KOPT-K1 (cell line): ENCODE results near the gene SUMF1.
"Not testable (repeated sequence)": the region's sequence is repeated elsewhere in the genome, so short reads cannot be mapped to it uniquely, and the experiment has no call there.

Experiments
- H3K27ac ChIP-seq: fragments of 200-600 bp; sonication (generic); 2 replicates; pipeline ENCODE4 v1.5.1; 2016; ENCODE audit warnings: antibody characterized with exemption, mild to moderate bottlenecking, low read depth, low read length; ENCODE audit not compliant: poor library complexity, severe bottlenecking
- H3K36me3 ChIP-seq: fragments of 200-600 bp; sonication (generic); 2 replicates; pipeline ENCODE4 v1.5.1; 2017; ENCODE audit warnings: antibody characterized with exemption, mild to moderate bottlenecking, low read length, moderate library complexity; ENCODE audit not compliant: insufficient read depth
- H3K9me3 ChIP-seq: fragments of 200-600 bp; sonication (generic); 2 replicates; pipeline ENCODE4 v1.5.1; 2017; ENCODE audit warnings: antibody characterized with exemption, low read length, mild to moderate bottlenecking; ENCODE audit not compliant: insufficient read depth, poor library complexity, severe bottlenecking

SUMF1 gene

DNA sequence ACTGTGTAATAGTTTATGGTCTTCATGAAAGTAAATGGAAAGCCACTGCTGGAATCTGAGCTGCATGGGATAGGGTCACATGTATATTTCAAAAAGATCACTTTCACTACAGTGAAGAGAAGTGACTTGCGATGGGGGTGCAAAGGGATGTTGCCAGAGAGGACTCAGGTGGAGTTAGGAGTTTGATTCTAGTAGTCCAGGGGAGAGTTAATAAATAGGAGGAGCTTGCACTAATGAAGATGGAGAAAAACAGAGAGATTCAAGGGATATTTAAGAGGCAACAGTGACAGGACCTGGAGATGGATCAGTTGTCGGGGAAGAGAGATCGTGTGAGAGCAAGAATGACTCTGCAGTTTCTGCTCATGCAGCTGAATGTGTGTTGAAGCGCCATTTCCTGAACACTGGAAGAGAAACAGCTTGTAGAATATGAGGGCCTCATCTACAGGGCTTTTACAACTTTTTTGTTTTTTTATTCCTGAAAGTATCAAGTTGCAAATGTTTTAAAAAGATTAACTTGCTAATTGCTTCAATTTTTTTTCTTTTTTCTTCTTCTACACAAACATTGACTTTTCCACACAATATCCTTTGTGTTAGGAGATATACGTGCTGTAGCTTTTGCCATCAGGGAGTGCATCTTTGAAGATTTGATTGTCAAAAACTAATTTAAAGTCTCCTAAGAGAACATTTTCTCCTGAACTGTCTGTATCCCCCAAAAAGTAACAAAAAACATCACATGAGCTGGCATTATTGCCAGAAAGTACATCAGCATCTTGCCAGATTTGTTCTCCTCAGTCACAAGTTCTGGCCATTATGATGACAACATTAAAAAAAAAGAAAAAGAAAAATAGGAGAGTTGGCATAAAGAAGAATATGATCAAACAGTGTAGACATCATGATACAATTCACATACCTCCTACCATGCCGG, 126.4 kb downstream of the SUMF1 start:
- H3K36me3 ChIP-seq, result no peaks in the 10 kb centered on the region
- H3K27ac ChIP-seq, result no peak overlapping the region
- no peaks in the 10 kb centered on the region for H3K9me3 ChIP-seq

DNA sequence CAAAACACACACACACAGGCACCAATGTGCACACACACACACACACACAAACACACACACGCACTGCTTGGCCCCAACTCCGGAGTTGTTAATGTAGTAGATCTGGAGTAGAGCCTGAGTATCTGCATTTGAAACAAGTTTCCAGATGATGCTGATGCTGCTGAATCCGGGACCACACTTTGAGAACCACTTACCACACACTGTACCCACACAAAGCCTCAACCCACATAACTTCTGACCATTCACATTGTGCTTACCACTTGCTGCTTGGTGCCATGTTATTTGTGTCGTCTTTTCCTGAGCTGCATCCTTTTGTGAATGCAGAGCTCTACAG, 127.0 kb downstream of the SUMF1 start:
- Histone ChIP-seq H3K9me3 (no peaks in the 10 kb centered on the region), H3K36me3 (no peaks in the 10 kb centered on the region), H3K27ac (no peak overlapping the region)

DNA sequence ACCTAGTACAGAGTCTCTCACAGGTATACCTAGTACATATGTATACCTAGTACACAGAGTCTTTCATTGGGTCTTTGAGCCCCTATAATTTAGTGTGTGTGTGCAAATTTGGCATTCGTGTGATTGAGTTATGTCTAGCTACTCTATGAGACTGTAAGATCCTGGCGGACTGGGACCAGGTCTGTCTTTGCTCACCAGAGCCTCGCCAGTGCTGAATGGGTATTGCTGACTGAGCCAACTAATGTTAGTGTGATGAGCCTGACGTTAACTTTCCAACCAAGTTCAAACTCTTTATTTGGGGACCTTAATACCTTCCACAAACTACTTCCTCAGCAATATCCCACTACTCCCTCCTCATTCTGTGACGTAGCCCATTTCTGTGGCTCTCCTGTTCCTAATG, 128.3 kb downstream of the SUMF1 start:
- H3K36me3 ChIP-seq, result no peaks in the 10 kb centered on the region
- no peaks in the 10 kb centered on the region for H3K9me3 ChIP-seq
- H3K27ac ChIP-seq, result no peak overlapping the region

DNA sequence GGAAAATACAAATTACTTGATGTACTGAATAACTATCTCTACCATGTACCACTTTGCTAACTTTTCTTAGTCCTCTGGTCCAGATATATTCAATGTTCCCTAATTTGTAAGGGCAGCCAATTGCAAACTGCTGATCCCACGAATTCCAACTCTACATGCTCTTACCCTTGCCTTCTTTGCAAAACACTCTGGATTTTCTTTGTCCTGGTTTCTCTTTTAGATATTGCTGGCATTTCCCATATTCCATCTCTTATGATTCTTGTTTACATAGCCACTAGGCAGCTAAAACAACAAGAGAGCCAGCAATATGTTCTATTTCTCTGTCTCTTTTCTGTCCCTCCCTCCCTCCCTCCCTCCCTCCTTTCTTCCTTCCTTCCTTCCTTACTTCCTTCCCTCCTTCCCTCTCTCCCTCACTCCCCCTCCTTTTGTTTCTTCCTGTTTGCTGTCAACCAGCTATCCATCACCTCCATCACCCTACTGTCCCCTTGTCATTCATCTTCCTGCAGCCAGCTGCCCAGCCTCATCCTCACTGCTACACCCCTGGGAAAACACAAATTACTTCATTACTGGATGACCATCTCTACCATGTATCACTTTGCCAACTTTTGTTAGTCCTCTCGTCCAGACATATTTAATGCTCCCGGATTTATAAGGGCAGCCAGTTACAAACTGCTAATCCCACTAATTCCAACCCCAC, 130.1 kb downstream of the SUMF1 start:
- Histone ChIP-seq H3K36me3 (no peaks in the 10 kb centered on the region), H3K27ac (no peak overlapping the region), H3K9me3 (no peaks in the 10 kb centered on the region)

GRCh38 chr3:4335840-4336562, 131.1 kb downstream of the SUMF1 start:
- Histone ChIP-seq H3K27ac (no peak overlapping the region), H3K36me3 (no peaks in the 10 kb centered on the region), H3K9me3 (no peaks in the 10 kb centered on the region)

DNA sequence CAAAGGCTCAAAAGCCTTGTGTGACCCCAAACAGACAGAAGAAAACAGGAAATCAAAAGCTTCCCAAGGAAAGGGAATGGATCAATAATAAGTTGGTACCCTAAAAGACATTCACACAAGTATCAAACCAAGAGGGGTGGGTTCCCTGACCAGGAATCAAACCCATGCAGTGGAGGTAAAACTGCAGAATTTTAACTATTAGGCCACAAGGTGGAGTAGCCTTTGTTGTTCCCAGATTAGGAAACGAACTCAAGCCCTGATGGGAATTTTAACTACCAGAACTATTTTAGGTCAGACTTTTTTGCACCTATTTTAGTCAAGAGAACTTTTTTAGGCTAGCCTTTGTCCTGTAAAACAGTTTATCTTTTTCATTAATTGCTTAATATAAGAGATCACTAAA, 132.5 kb downstream of the SUMF1 start:
- Histone ChIP-seq H3K9me3 (peaks cover 8% of the 10 kb centered on the region), H3K36me3 (no peaks in the 10 kb centered on the region), H3K27ac (no peak overlapping the region)

- Histone ChIP-seq H3K9me3 (peaks cover 24% of the 10 kb centered on the region), H3K36me3 (no peaks in the 10 kb centered on the region), H3K27ac (no peak overlapping the region)
These were observed 134.1 kb downstream of the SUMF1 start for GRCh38 chr3:4332991-4333390.

DNA sequence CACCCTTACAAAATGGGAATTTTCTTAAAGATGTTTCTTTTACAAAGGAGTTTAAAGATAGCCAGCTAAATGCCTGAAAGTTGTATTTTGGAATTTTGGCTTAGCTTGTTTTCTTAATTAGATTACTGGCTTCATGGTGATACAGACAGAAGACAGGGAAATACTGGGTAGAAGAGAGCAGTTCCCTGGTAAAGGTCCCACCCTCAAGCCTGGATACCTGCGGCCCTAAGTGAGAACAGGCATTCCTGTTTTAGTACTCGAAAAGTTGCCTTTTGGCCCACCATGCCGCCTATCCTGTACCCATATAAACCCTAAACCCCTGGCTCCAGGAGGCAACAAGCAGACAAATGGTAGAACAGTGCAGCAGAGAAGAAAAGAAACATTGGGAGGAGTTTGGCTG, 134.5 kb downstream of the SUMF1 start:
- Histone ChIP-seq H3K9me3 (peaks cover 28% of the 10 kb centered on the region), H3K27ac (no peak overlapping the region), H3K36me3 (no peaks in the 10 kb centered on the region)

DNA sequence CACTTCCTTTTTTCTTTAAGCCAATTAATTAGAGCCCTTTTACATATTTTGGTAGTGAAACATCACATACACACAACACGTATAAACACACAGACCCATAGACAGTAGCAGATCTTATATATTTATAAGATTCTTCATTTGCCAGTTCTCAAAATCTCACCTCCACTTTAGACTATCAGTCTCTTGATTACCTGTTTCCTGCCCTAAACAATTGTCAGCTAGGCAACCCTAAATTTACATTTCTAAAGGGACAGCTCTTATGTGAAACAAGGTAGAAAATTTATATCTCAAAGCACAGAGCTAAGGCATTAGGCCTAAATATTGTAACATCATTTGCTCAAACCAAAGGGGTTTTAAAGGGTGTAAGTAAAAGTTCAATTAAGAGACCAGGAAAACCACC, 135.0 kb downstream of the SUMF1 start:
- Histone ChIP-seq H3K27ac (no peak overlapping the region), H3K9me3 (peaks cover 33% of the 10 kb centered on the region), H3K36me3 (no peaks in the 10 kb centered on the region)

- peaks cover 44% of the 10 kb centered on the region for H3K9me3 ChIP-seq
- H3K27ac ChIP-seq, H3K36me3 ChIP-seq: not testable (repeated sequence)
These were observed 137.3 kb downstream of the SUMF1 start for GRCh38 chr3:4329806-4330205.

DNA sequence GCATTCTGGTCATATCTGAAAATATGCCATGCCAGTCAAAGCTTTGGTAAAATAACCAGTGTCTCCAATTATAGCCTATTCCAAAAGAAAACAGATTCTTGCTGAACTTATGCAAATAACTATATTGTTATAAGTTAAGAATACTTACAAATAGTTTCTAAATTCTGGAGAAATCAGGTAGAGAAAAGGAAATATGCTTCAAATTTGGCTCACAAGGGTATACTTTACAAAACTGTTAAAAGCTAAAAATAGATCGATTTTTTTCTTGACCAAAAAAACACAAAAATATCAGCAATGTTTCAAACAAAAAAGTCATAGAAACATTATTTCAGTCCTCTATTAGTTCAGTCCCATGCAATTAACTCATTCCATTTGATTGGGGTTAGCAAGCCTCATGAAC, 140.2 kb downstream of the SUMF1 start:
- Histone ChIP-seq H3K9me3 (peaks cover 44% of the 10 kb centered on the region), H3K36me3 (no peaks in the 10 kb centered on the region), H3K27ac (no peak overlapping the region)

- no peak overlapping the region for H3K27ac ChIP-seq
- peaks cover 24% of the 10 kb centered on the region for H3K9me3 ChIP-seq
These were observed 143.6 kb downstream of the SUMF1 start for GRCh38 chr3:4323246-4324027.

GRCh38 chr3:4322635-4323034, 144.4 kb downstream of the SUMF1 start:
- H3K36me3 ChIP-seq, result peaks cover 15% of the 10 kb centered on the region
- peaks cover 16% of the 10 kb centered on the region for H3K9me3 ChIP-seq
- H3K27ac ChIP-seq, result no peak overlapping the region

More at GRCh38 chr3:4323246-4324027, 143.6 kb downstream of the SUMF1 start:
- H3K36me3 ChIP-seq, result peaks cover 7% of the 10 kb centered on the region

DNA sequence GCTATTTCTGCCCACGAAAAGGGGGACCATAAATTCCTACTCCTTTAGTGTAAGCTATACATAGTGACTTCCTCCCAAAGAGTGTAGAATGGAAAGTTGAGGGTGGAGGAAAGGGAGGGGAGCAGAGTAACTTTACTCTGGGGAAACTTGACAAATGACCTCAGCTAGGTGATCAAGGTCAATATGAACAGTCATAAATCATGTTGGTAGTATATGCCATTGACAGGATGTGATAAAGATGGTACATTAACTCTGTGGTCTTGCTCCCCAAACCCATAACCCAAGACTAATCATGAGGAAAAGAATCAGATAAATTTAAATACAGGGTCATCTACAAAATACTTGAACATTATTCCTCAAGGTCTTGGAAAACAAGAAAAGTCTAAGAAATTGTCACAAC, 145.3 kb downstream of the SUMF1 start:
- peaks cover 7% of the 10 kb centered on the region for H3K9me3 ChIP-seq
- no peak overlapping the region for H3K27ac ChIP-seq
- H3K36me3 ChIP-seq, result peaks cover 24% of the 10 kb centered on the region
